ENCODE results near the gene ACAD11. TPM values are rescaled to one million over a fixed set of nuclear protein-coding genes. Genes with fewer than 3 reads are reported as not detected.

Gene ACAD11
- total RNA-seq, 1 experiment from 2014 or later, result 12.6 TPM

- CTCF ChIA-PET, result no interaction called here
- no TSS peak for BruUV-seq (replicated peaks)
- no peak overlapping the region for H3K4me2 ChIP-seq (ENCODE audit: low read length)
- RAD21 ChIA-PET (ENCODE audit: low non-redundant PET in 1 of 2, low total read pairs in 2 of 2, uncharacterized antibody in 2 of 2, unreplicated experiment in 2 of 2), result no interaction called here
- ATAC-seq (no peak), DNase-seq (ENCODE audit: low read depth, low spot score) (no peak)
- H3K4me1 ChIP-seq (ENCODE audit: control insufficient read depth in 1 of 2, insufficient read depth in 2 of 2, low read length in 2 of 2), result no peaks in the 10 kb centered on the region
- TF ChIP-seq RAD21 (IDR thresholded peaks at IDR 0.05; ENCODE audit: low read depth) (no peak), POLR2AphosphoS5 (IDR thresholded peaks at IDR 0.05; ENCODE audit: low read depth, low read length) (no peak), YY1 (IDR thresholded peaks at IDR 0.05; ENCODE audit: extremely low read depth, insufficient replicate concordance, low read depth, low read length) (no peak), POLR2A (IDR thresholded peaks at IDR 0.05; ENCODE audit: borderline replicate concordance, extremely low read depth, insufficient read depth, insufficient read length) (no peak), CTCF (IDR thresholded peaks at IDR 0.05 in 2 of 3, conservative IDR thresholded peaks at IDR 0.05 in 1 of 3; ENCODE audit: borderline replicate concordance in 1 of 3, insufficient read depth in 1 of 3, low read depth in 2 of 3, low read length in 2 of 3) (no peak), JUND (IDR thresholded peaks at IDR 0.05) (no peak), SP1 (IDR thresholded peaks at IDR 0.05; ENCODE audit: low read depth) (no peak), TCF7L2 (IDR thresholded peaks at IDR 0.05; ENCODE audit: borderline replicate concordance, extremely low read depth, insufficient read depth, insufficient read length) (no peak), CEBPB (IDR thresholded peaks at IDR 0.05; ENCODE audit: low read depth) (no peak), EZH2phosphoT487 (IDR thresholded peaks at IDR 0.05; ENCODE audit: borderline replicate concordance) (no peak), ZFX (IDR thresholded peaks at IDR 0.05) (no peak), MAX (IDR thresholded peaks at IDR 0.05) (no peak), ELF1 (IDR thresholded peaks at IDR 0.05; ENCODE audit: borderline replicate concordance, low read depth) (no peak), ZNF274 (IDR thresholded peaks at IDR 0.05; ENCODE audit: low read depth, low read length) (no peak), FOSL1 (IDR thresholded peaks at IDR 0.05; ENCODE audit: low read depth) (no peak), REST (IDR thresholded peaks at IDR 0.05; ENCODE audit: low read depth) (no peak)
- H3K9me3 ChIP-seq (ENCODE audit: control insufficient read depth in 1 of 2, insufficient read depth in 1 of 2, low read depth in 1 of 2, low read length in 2 of 2), result no peaks in the 10 kb centered on the region
- no peaks in the 10 kb centered on the region for H3K36me3 ChIP-seq (ENCODE audit: control insufficient read depth in 1 of 2, insufficient read depth in 2 of 2, low read length in 2 of 2)
- H3K9me2 ChIP-seq (ENCODE audit: insufficient read depth), result no peaks in the 10 kb centered on the region
- H4K20me1 ChIP-seq (ENCODE audit: insufficient read depth), result no peaks in the 10 kb centered on the region
- no peak overlapping the region for H2AFZ ChIP-seq (ENCODE audit: low read depth, low read length, poor library complexity, severe bottlenecking)
- POLR2A ChIA-PET, result no interaction called here
- no peak overlapping the region for H3K27ac ChIP-seq (ENCODE audit: low read depth, low read length)
- no peaks in the 10 kb centered on the region for H3K79me2 ChIP-seq (ENCODE audit: insufficient read depth, low read length)
- H3K9ac ChIP-seq (ENCODE audit: low read length), result no peak overlapping the region
- H3K27me3 ChIP-seq (ENCODE audit: insufficient read depth, low read length), result no peaks in the 10 kb centered on the region
- intact Hi-C loops (cut with micrococcal nuclease), result no loop called here
- H3K4me3 ChIP-seq (replicated peaks in 1 of 2; ENCODE audit: low read depth in 1 of 2, low read length in 2 of 2), result no peak overlapping the region
These were observed 37.5 kb downstream of the ACAD11 start for GRCh38 chr3:132622148-132622547.

Data from HCT116 (cell line).